Lung (tissue), 12 donors: Measurements from ENCODE around the gene MARF1. TPM values are rescaled to one million over a fixed set of nuclear protein-coding genes. Genes with fewer than 3 reads are reported as not detected.

Experiments used
- ATAC-seq: fragments of 200-7000 bp; cut with Tn5 transposase; one replicate; pipeline ENCODE4 v1.9.1; 2020; ENCODE audit warnings: moderate number of reproducible peaks; ENCODE audit not compliant: insufficient read depth, low FRiP score
- DNase-seq, 3 donors: peaks; one replicate each; pipeline ENCODE4 v3.0.0-alpha.2; 2013 to 2017
- H3K27ac ChIP-seq, 2 donors: one replicate each; pipeline ENCODE4 v1.5.1; 2013; ENCODE audit warnings: mild to moderate bottlenecking in 2 of 2, moderate library complexity in 2 of 2, control low read depth in 1 of 2, inconsistent platforms in 1 of 2, low read depth in 1 of 2, low read length in 1 of 2
- H3K27me3 ChIP-seq, 3 donors: one replicate each; pipeline ENCODE4 v1.5.1; 2013; ENCODE audit warnings: low read length in 2 of 3; ENCODE audit not compliant: control insufficient read depth in 3 of 3, insufficient read depth in 3 of 3
- H3K36me3 ChIP-seq, 4 donors: one replicate each; pipeline ENCODE4 v1.5.1; 2013; ENCODE audit warnings: low read length in 4 of 4, mild to moderate bottlenecking in 1 of 4, moderate library complexity in 1 of 4; ENCODE audit not compliant: control insufficient read depth in 4 of 4, insufficient read depth in 4 of 4
- H3K4me1 ChIP-seq, 5 donors: one replicate each; pipeline ENCODE4 v1.5.1; 2013; ENCODE audit warnings: low read length in 5 of 5, mild to moderate bottlenecking in 2 of 5, moderate library complexity in 1 of 5; ENCODE audit not compliant: control insufficient read depth in 5 of 5, insufficient read depth in 5 of 5
- H3K4me3 ChIP-seq: one replicate; pipeline ENCODE4 v1.5.1; 2013; ENCODE audit warnings: mild to moderate bottlenecking, control low read depth, moderate library complexity
- H3K9ac ChIP-seq, 2 donors: one replicate each; pipeline ENCODE4 v1.5.1; 2013; ENCODE audit warnings: low read length in 2 of 2, control low read depth in 1 of 2; ENCODE audit not compliant: insufficient read depth in 1 of 2
- H3K9me3 ChIP-seq, 4 donors: one replicate each; pipeline ENCODE4 v1.5.1; 2013; ENCODE audit warnings: low read length in 3 of 4, mild to moderate bottlenecking in 1 of 4, moderate library complexity in 1 of 4; ENCODE audit not compliant: control insufficient read depth in 4 of 4, insufficient read depth in 3 of 4
- WGBS, 2 donors: extraction: QIAGEN DNeasy Blood & Tissue Kit; methylation state at CpG; one replicate each; pipeline ENCODE4 v1.1.7; 2013; 5-methylcytosine and 5-hydroxymethylcytosine counted together
- polyA plus RNA-seq, 2 donors: library from polyadenylated mRNA; stranded (reverse); fragments of 200-250 nt; gene quantifications; one replicate each; pipeline ENCODE4 v1.2.1, GENCODE V29; 2013
- total RNA-seq, 2 donors: library from RNA; depleted of rRNA in 1 of 2; stranded (reverse); fragments of >200 nt in 1 of 2; gene quantifications; one replicate each; pipeline ENCODE4 v1.2.1, GENCODE V29; 2014 to 2021
- TF ChIP-seq, protein P1 (sequence below): IDR thresholded peaks from 2 replicates; pipeline ENCODE4 v1.5.1; 2012; ENCODE audit warnings: mild to moderate bottlenecking; ENCODE audit errors: control extremely low read depth, extremely low read depth
- donor health status: control.
- donor health status: control.
- donor health status: Bipolar disorder and iron deficiency.
- donor health status: healthy.
- donor health status: DM: yes; HTN: yes; CAD: no.

MARF1 gene
- total and polyA plus RNA-seq, 4 donors: 18.0 to 72.1 (median 41.9) TPM

DNA sequence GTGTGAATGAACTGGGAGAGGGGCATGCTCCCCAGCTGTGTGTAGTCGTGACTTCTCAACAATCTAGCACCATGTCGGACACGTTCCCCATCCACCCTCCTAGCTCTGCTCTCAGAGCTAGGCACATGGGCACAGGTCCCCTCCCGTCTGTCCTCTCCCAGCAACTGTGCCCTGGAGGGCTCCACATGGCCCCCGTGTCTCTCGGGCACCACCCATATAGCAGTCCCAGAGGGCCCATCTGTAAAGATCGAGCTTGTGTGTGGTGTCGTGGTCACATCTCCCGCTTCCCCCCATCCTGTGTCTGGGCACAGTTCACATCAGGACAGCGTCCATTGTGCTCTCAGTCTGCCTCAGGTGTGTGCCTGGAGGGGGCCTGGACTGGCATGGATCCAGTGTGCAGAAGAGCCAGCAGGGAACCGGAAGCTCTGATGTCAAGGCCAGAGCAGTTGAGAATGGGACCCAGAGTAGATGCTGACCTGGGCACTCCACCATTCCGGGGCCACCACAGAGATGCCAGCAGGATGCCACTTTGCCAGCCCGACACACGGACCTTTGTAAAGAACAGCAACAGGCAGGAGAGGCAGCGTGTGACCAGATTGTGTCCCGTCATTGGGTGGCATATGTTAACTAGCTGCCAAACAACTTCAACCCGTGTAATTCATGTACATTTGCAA lies 55.7 kb downstream of the MARF1 start:
- 95 to 98% methylated on average over 17 of the region's 17 CpGs for WGBS, 2 donors
- Histone ChIP-seq H3K27me3 (no peaks in the 10 kb centered on the region), H3K36me3 (peaks cover 0 to 25% (median 13%) of the 10 kb centered on the region in 4 donors), H3K9ac (no peak overlapping the region), H3K4me1 (peaks cover 0 to 9% (median 0%) of the 10 kb centered on the region in 5 donors), H3K27ac (no peak overlapping the region), H3K9me3 (peaks cover 0 to 2% (median 0%) of the 10 kb centered on the region in 4 donors), H3K4me3 (no peak overlapping the region)
- DNase-seq (no peak), ATAC-seq (no peak)
- TF ChIP-seq, protein P1, sequence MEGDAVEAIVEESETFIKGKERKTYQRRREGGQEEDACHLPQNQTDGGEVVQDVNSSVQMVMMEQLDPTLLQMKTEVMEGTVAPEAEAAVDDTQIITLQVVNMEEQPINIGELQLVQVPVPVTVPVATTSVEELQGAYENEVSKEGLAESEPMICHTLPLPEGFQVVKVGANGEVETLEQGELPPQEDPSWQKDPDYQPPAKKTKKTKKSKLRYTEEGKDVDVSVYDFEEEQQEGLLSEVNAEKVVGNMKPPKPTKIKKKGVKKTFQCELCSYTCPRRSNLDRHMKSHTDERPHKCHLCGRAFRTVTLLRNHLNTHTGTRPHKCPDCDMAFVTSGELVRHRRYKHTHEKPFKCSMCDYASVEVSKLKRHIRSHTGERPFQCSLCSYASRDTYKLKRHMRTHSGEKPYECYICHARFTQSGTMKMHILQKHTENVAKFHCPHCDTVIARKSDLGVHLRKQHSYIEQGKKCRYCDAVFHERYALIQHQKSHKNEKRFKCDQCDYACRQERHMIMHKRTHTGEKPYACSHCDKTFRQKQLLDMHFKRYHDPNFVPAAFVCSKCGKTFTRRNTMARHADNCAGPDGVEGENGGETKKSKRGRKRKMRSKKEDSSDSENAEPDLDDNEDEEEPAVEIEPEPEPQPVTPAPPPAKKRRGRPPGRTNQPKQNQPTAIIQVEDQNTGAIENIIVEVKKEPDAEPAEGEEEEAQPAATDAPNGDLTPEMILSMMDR: no peak

DNA sequence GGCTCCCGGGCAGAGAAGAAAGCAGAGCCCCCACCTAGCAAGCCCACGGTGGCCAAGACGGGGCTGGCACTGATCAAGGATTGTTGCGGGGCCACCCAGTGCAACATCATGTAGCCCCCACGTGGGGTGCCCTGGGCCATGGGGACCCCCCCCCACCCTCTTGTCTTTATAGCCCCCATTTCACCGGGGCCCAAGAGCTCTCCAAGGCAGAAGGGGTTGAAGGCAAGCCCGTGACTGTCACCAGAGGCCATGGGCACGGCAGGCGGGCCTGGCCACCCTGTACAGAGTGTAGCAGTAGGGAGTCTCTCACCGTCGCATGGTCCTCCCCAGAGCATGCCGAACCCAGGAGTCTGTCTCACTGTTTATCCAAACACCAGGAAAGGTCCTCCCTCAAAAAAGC lies 56.2 kb downstream of the MARF1 start:
- H3K9ac ChIP-seq: no peak overlapping the region
- no peak overlapping the region for H3K4me3 ChIP-seq
- WGBS, 2 donors: 98 to 99% methylated on average over 12 of the region's 12 CpGs
- no peak overlapping the region for H3K27ac ChIP-seq
- H3K27me3 ChIP-seq: no peaks in the 10 kb centered on the region
- H3K9me3 ChIP-seq: peaks cover 0 to 2% (median 0%) of the 10 kb centered on the region in 4 donors
- peaks cover 0 to 28% (median 14%) of the 10 kb centered on the region in 4 donors for H3K36me3 ChIP-seq
- no peak for ATAC-seq
- TF ChIP-seq, protein P1: no peak
- peaks cover 0 to 7% (median 0%) of the 10 kb centered on the region in 5 donors for H3K4me1 ChIP-seq
- no peak for DNase-seq

DNA sequence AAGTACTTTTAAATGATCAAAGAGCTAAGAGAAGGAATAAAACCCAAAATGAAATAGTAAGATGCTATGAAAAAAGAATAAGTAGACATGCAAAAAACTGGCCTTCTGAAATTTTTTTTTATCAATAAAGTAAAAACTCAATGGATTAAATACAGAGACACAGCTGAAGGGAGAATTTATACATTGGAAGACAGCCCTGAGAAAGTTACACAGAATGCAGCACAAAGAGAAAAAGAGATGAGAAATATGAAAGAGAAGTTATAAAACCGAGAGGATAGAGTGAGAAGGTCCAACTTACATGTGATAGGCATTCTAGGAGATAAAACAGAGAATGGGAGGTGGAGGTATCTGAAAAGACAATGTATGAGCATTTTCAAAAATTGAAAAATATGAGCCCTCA lies 57.0 kb downstream of the MARF1 start:
- H3K27ac ChIP-seq: no peak overlapping the region
- no peaks in the 10 kb centered on the region for H3K27me3 ChIP-seq
- ATAC-seq (no peak), DNase-seq (no peak)
- 89 to 97% methylated on average over 1 of the region's 1 CpG for WGBS, 2 donors
- peaks cover 0 to 2% (median 0%) of the 10 kb centered on the region in 4 donors for H3K9me3 ChIP-seq
- peaks cover 0 to 5% (median 0%) of the 10 kb centered on the region in 5 donors for H3K4me1 ChIP-seq
- H3K9ac ChIP-seq: no peak overlapping the region
- H3K4me3 ChIP-seq: no peak overlapping the region
- peaks cover 0 to 31% (median 14%) of the 10 kb centered on the region in 4 donors for H3K36me3 ChIP-seq
- TF ChIP-seq, protein P1: no peak

DNA sequence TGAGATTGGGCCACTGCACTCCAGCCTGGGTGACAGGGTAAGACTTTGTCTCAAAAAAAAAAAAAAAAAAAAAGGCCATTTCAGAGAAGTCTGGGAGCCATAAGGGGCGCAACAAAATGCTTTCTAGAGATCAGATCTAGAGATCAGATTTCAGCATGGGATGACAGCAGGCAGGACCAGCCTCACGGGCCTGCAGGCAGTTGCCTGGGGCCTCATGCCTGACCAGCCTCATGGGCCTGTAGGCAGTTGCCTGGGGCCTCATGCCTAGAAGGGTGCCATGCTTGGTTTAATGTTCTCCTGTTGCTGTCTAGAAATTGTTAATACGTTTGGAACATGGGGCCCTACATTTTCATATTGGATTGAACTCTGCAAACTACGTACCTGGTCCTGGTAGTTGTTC lies 59.4 kb downstream of the MARF1 start:
- no peak overlapping the region for H3K27ac ChIP-seq
- no peak overlapping the region for H3K9ac ChIP-seq
- DNase-seq: no peak
- TF ChIP-seq, protein P1: no peak
- 95 to 97% methylated on average over 4 of the region's 4 CpGs for WGBS, 2 donors
- H3K27me3 ChIP-seq: no peaks in the 10 kb centered on the region
- peaks cover 0 to 31% (median 12%) of the 10 kb centered on the region in 4 donors for H3K36me3 ChIP-seq
- H3K4me1 ChIP-seq: peaks cover 0 to 1% (median 0%) of the 10 kb centered on the region in 5 donors
- no peak for ATAC-seq
- H3K9me3 ChIP-seq: peaks cover 0 to 4% (median 0%) of the 10 kb centered on the region in 4 donors
- H3K4me3 ChIP-seq: no peak overlapping the region
